Stimulated activated CD8-positive, alpha-beta memory T cell treated with anti-CD3 and anti-CD28 coated beads, Interleukin-15, amount 100 ng/mL, for 1 hour (primary cell): ENCODE measurements around the gene RAN.
"Not testable (repeated sequence)": the region's sequence is repeated elsewhere in the genome, so short reads cannot be mapped to it uniquely, and the experiment has no call there.

Experiments used
- DNase-seq: peaks from one replicate; pipeline ENCODE4 v3.0.0-alpha.2; 2020; ENCODE audit warnings: low read depth

Gene RAN

DNA sequence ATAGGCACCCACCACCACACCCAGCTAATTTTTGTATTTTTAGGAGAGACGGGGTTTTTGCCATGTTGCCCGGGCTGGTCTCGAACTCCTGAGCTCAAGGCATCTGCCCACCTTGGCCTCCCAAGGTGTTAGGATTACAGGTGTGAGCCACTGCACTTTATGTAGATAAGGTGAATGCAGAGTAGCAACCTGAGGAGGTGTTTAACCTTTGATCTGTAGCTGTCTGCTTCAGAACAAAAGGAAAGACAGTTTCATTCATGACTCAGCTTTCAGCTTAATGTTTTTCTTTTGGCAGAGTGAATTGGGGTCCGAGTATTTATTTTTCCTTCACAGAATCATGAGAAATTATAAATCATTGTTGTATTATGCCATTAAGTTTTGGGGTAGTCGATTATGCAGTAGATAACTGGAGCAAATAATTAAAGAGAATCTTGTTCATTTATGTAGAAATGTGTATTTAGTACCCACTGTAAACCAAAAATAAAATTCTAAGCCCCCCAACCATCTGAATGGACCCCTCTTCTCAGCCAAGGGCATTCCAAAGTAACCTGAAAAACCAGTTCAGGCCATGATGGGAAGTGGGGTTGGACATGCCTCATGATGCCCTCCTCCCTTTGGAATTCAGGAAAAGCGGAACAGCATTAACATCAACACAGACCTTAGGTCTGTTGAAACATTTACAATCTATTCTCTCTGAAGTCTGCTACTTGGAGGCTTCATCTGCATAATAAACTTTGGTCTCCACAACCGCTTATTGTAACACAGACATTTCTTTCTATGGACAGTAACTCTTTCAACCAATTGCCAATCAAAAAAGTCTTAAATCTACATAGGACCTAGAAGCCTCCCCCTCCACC lies 22.1 kb upstream of the RAN start:
- no peak for DNase-seq

DNA sequence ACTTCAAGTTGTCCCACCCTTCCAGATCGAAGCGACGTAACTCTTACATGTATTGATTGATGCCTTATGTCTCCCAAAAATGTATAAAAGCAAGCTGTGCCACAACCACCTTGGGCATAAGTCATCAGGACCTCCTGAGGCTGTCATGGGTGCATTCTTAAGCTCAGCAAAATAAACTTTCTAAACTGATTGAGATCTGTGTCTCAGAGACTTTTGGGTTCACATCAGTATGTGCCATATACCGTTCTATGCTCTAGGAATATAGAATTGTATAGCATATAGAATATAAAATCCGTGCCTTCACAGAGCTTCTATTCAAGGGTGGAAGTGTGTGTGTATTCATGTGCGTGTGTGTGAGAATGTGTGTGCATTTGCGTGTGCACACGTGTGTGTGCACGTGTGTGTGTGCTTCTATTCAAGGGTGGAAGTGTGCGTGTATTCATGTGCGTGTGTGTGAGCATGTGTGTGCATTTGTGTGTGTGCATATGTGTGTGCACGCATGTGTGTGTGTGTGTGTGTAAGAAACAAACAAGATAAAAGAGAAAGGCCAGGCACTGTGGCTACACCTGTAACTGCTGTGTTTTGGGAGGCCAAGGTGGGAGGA lies 21.3 kb upstream of the RAN start:
- no peak for DNase-seq

DNA sequence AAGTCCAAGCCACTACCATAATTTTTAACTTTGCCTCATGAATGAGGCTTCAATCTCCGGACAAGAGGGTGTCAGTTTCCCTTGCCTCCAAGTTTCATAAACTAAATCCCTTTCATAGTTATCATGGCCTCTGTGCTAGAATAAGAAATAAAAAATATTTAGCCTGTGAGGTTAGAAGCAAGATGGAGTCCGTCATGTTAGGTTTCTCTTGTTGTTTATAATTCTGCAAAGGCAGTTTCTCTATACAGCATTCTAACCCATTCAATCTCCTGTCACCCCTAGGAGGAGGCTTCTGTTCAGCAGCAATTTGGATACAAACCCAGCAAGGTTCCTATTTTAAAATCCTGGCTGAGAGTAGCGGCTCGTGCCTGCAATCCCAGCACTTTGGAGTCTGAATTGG lies 15.8 kb upstream of the RAN start:
- no peak for DNase-seq

DNA sequence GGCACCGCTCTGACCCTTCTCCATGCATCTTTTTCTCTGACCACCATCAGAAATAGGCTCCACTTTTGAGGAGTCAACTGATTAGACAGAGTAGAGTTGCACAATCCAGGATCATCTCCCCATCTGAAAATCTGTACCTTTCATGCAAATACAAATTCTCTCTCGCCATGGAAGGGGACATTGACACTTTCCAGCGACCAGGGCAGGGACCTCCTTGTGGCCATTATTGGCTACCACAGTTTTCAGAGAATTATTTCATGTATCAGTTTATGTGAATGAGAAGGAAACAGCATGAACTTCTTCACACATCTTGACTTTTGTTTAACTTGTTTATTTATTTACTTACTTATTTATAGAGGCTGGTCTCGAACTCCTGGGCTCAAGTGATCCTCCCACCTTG lies 13.8 kb upstream of the RAN start:
- no peak for DNase-seq

DNA sequence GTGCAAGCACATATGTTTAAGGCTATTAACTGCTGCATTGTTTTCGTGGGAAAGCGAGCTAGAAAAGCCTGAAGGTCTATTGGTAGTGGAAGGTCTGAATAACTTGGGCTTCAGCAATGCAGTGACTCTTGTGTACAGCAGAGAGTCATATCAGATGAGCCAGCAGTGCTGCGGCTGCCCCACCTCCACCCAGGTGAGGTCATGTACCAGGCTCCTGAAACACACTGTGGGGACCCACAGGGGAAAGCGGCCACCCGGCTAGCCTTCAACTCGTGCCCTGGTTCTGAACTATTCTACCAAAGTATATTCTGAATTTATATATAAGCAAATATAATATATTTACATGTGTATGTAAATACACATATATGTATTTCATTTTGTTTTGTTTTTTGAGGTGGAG lies 12.7 kb upstream of the RAN start:
- DNase-seq, result no peak

DNA sequence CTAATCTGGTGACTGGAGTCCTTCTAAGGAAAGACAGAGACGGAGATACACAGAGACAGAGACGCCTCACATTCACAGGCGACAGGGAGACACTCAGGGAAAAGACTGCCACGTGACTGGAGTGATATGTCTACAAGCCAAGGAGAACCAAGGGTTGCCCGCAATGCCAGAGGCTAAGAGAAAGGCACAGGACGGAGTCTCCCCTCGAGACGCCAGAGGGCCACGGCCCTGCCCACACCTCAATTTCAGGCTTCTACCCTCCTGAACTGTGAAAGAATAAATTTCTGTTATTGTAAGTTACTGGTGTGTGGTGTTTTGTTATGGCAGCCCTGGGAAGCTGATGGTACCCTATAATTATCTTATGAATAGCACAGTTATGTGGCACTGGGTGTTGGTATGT lies 11.6 kb upstream of the RAN start:
- no peak for DNase-seq

DNA sequence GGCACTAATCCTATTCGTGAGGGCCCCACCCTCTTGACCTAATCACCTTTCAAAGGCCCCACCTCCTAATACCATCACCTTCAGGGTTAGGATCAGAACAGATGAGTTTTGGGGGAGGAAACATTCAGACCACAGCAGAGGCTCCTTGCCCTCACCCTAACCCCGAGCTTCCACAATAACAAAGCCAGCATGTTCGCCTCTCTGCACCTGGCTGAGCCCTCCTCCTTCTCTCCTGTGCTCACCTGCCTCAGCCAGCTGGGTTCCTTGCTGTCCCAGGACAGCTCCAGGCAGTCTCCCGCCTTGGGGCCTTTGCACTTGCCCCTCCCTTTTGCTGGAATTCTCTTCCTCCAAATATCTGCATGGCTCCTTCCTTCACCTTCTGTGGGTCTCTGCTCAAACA lies 9.7 kb upstream of the RAN start:
- DNase-seq, result no peak

DNA sequence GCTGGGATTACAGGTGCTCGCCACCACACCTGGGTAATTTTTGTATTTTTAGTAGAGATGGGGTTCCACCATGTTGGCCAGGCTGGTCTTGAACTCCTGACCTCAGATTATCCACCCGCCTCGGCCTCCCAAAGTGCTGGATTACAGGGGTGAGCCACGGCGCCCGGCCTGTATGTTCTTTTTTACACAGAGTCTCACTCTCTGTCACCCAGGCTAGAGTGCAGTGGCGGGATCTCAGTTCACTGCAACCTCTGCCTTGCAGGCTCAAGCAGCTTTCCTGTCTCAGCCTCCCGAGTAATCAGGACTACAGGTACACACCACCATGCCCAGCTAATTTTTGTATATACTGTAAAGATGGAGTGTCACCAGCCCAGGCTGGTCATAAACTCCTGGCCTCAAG lies 9.1 kb upstream of the RAN start:
- not testable (repeated sequence) for DNase-seq

DNA sequence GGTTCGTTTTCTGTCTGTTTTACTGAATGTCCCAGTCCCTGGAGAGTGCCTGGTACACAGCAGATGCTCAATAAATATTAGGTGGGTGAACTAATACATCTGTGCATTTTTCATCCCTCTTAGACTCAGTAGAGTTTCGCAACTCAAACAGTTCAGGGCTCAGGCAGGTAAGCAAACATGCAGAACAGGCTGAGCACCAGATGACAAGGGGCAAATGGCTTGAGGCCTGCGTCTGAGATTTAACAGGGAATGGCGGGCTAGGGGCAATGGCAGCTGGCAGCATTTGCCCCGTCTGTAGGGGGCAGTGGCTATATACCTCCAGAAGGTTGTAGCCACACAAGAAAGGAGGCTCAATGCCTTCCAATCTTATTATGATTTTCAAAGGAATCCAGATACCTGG lies 8.6 kb upstream of the RAN start:
- DNase-seq, result no peak

DNA sequence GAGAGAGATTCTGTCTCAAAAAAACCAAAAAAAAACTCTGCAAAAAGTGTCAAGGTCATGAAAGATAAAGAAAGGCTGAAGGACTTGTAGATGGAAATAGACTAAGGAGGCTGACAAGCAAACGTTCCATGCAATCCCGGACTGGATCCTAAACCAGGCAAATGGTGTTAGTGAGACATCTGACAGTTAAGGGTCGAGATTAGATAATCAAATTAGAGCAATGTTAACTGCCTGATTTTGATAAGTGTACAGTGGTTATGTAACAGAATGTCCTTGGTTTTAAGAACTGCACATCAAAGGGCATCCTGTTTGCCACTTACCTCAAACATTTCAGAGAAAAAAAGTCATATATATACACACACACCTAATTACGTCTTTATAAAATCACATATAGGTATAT lies 3.5 kb upstream of the RAN start:
- no peak for DNase-seq

DNA sequence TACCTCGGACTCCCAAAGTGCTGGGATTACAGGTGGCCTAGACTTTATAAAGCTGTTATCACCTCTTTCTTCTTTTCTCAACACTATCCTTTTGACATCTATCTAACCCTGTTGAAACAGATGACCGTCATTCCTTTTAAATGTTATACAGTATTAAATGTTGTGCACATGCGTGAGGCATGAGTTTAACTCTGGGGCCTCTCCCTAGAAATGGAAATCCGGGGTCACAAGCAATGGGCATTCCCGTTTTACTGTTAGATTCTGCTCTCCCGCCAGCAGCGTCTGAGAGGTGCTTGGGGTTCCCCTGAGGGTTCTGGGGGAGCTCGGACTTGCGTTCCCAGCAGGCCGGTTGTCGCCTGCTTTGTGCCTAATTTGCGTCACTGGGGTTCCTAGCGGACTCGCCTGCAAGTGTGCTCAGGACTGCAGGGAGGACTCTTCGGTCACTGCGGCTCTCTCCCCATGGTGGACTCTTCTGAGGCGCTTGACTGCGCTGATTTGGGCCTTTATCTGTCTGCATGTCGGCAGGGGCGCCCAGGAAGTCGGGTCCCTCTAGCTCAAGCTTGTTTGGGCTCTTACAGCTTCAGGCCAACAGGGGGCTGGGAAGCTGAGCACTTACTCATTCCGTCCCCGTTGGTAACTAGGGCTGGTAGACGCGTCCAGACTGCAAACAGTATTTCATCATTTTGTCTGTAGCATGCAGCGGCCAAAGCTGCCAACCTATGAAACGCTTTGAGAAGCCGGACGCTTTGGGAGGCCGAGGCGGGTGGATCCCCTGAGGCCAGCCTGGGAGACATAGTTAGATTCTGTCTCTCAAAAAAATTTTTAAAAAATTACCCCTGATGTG lies 1.2 kb upstream of the RAN start:
- peak; percentile 34 for DNase-seq

DNA sequence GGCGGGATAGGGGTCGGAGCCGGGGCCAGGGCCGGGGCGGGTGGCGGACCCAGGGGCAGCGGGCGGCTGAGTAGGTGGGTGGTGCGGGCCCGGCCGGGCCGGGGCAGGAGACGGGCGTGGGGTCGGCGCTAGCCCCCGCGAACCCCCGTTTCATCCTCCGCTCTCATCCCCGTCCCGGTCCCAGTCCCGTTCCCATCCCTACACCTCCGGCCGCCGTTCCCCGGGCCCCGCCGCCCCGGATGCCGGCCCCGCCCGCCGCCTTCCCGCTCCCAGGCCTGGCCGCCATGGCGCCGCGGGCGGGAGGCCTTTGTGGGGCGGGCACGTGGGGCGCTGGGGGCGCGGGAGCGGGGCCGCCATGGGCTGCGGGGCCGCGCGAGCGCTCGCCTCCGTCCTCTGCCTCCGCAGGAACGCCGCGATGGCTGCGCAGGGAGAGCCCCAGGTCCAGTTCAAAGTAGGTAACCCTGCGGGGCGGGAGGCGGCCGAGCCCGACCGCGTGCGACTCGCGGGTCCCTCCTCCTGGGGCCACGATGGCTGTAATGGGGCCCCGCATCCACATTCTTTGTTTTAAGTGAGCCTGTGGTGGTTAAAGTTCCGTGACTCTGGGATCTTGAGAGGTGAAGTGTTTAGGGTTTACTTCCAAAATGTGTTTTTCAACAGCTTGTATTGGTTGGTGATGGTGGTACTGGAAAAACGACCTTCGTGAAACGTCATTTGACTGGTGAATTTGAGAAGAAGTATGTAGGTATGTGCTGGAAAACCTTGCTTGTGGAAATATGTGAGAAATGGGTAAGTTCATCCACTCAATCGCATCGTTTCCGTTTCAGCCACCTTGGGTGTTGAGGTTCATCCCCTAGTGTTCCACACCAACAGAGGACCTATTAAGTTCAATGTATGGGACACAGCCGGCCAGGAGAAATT lies 572 bp downstream of the RAN start:
- DNase-seq, result peak; percentile 5

DNA sequence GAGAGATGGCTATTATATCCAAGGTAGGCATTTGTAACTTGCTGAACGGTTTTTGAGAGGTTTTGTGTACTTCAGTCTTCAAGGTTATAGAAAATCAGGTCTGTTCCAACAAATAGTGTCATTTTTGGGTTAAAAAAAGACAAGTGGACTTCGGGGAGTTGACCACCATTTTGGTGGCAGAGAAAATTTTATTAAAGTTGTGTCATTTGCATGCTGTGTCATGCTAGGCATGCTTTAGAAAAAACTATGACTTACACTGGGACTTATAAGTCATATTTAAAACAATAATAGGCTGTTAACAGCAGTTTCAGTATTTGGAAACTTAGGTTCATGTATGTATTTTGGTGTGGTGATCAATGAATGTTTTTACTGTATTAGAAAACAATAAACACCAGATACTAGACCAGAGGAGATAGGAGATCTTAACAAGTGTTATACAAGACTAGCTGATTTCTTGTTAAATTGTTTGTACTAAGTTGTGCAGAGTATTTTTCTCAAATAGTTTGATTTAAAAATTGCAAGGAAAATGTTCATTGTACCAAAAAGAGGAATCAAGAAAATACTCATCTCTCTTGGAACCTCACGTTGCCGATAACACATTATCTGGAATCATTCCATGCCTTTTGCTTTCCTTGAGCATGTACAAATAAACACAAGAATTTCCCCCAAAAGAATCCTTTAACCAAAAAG lies 1.4 kb downstream of the RAN start:
- no peak for DNase-seq

DNA sequence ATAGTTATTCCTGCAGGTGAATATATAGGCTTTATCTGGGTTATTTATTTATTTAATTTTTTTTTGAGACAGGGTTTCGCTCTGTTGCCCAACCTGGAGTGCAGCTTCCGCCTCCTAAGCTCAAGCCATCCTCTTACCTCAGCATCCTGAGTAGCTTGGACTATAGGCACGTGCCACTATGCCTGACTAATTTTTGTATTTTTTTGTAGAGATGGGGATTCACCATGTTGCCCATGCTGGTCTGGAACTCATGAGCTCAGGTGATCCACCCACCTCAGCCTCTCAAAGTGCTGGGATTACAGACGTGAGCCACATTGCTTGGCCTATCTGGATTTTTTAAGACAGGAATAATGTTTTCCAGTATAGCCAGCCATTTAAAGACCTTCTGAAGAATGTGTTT lies 2.0 kb downstream of the RAN start:
- DNase-seq, result no peak

DNA sequence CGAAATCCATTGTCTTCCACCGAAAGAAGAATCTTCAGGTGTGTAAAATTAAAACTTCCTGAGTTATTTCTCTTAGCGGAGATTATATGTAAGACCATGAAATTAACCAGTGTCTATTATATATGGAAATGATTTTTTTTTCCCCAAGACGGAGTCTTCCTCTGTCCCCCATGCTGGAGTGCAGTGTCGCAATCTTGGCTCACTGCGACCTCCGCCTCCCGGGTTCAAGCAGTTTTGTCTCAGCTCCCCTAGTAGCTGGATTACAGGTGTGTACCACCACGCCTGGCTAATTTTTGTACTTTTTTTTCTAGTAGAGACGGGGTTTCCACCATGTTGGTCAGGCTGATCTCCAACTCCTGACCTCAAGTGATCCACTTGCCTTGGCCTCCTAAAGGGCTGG lies 2.8 kb downstream of the RAN start:
- DNase-seq, result no peak

DNA sequence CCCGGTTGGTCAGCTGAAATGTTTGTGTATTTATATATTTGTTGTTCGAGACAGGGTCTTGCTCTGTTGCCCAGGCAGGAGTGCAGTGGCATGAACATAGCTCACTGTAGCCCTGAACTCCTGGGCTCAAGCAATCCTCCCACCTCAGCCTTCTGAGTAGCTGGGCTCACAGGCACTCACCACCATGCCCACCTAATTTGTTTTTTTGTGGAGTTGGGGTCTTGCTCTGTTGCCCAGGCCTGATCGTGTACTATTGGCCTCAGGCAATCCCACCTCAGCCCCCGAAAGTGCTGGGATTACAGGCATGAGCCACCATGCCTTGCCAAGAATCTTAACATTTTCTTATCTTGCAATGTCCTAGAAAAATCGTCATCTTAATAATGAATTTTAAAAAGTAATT lies 3.3 kb downstream of the RAN start:
- DNase-seq, result no peak

DNA sequence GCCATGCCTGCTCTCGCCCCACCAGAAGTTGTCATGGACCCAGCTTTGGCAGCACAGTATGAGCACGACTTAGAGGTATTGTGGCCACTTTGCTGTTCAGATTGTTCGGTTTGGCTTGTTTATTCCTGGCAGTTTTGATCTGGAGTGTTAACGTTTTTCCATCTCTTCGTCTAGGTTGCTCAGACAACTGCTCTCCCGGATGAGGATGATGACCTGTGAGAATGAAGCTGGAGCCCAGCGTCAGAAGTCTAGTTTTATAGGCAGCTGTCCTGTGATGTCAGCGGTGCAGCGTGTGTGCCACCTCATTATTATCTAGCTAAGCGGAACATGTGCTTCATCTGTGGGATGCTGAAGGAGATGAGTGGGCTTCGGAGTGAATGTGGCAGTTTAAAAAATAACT lies 3.8 kb downstream of the RAN start:
- not testable (repeated sequence) for DNase-seq

DNA sequence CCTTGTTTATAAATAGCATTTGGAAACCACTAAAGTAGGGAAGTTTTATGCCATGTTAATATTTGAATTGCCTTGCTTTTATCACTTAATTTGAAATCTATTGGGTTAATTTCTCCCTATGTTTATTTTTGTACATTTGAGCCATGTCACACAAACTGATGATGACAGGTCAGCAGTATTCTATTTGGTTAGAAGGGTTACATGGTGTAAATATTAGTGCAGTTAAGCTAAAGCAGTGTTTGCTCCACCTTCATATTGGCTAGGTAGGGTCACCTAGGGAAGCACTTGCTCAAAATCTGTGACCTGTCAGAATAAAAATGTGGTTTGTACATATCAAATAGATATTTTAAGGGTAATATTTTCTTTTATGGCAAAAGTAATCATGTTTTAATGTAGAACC lies 4.4 kb downstream of the RAN start:
- no peak for DNase-seq

DNA sequence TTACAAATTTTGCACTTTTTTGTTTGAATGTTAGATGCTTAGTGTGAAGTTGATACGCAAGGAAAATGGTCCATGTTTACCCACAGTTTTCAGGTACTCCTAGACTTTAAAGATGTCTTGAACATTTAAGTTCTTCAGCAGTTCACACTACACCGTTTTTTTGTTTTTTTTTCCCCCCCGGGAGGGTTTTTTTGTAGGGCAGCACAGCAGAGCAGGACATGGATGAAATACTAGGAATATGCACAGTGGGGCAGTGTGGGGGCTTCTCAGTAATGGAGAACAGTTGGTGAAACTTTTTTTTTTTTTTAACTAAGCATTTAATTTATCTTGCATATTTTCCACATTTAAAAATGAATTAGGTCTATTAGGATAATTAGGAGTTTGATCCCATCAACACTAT lies 4.9 kb downstream of the RAN start:
- DNase-seq, result no peak

DNA sequence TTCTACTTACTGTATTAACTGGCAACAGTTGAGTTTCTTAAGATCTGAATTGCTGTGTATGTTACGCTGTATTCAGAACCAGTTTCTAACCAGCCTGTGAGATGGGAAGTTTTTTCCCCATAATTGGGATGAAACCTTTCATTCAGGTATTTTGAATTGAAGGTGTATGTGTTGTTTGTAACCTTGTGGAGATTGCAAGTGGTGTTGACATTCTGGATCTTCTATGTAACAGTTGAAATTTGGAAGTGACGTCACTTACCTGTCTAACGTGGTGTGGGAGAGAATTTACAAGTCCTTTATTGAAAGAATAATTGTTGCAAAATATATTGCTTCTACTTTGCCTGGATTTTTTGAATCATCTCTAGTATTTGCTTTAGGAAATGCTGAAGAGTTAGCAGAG lies 5.5 kb downstream of the RAN start:
- no peak for DNase-seq
